ENCODE data around the gene YWHAH. TPM values are rescaled to one million over a fixed set of nuclear protein-coding genes. Genes with fewer than 3 reads are reported as not detected.
A peak's percentile ranks its signal among the peaks of the same experiment; 100 is the strongest.

YWHAH gene
- total RNA-seq, 2 experiments from 2014 or later, result 137 to 142 TPM

DNA sequence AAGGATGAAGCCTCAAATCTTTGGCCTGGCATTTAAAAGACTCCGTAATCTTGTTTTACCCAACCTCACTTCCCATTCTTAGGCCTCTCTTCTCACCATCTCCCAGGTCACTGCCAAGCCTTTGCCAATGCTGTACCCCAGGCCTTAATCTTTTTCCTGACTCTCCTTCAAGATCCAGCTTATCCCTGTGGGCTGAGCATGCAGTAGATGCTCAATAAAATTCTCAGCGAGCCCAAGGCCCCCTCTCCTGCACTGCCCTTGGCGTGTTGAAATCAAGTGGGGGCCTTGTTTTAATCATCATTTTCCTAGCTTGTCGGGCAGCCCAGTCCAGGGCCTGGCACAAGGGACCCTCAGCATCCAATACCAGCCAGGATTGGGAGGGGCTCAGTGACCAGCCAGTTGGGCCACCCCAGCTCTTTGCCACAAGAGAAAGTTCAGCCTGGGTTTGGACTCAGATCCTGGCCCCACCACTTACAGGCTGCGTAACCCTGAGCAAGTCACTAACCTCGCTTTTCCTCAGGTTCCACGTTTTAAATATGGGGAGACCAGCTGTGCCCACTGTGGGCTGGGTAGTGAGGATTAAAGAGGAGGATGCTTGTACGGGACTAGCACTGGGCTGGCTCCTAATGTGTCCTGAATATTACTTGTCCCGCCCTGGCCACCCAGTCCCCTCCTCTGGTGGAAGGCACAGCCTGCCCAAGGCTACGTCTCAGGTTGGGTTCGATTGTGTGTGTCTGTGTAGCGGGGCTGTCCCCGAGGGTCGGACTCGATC lies 943 bp upstream of the YWHAH start:
- H3K4me3 Mint-ChIP-seq, result no peak overlapping the region
- POLR2A ChIA-PET, result interaction anchor here (1.3 kb wide), 1 partner anchor 24 kb away, joined by 3 read pairs; no protein-coding TSS in a partner anchor
- intact Hi-C loops (cut with micrococcal nuclease), result no loop called here

DNA sequence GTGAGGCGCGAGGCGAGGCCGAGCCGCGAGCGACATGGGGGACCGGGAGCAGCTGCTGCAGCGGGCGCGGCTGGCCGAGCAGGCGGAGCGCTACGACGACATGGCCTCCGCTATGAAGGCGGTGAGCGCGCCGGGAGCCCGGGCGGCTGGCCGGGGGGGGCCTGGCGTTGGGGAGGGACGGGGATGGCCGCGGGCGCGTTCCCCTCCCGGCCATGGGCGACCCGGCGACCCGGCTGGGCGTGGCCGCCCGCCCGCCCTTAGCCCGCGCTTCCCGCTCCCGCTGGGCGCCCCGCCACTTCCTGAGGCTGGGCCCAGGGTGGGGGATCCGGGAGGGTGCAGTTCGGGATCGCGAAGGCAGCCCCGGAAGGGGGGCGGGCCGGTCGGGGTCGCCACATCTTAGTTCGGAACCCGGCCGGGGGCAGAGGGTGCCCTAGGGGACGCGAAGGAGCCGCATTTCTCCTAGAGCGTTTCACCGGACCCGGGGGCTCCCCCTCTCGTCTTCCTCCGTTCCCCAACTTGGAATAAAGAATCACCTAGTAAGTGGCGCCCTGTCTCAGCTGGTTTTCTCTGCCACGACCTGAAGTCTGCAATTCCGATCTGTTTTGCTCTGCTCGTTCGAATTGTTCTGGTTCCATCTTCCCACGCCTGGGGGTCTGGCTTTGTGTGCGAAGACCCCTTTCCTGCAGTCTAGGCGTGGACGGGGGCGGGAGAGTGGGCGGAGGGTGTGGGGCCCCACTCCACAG lies 536 bp downstream of the YWHAH start:
- DNase-seq, result peak; percentile 57
- H3K9me3 Mint-ChIP-seq, result no peaks in the 10 kb centered on the region
- H3K27ac Mint-ChIP-seq, result no peak overlapping the region
- peaks cover 21% of the 10 kb centered on the region for H3K36me3 Mint-ChIP-seq
- no peaks in the 10 kb centered on the region for H3K27me3 Mint-ChIP-seq
- H3K4me3 Mint-ChIP-seq, result no peak overlapping the region
- H3K4me1 Mint-ChIP-seq (ENCODE audit: low read depth), result peaks cover 22% of the 10 kb centered on the region
- intact Hi-C loops (cut with micrococcal nuclease), result loop anchor here (1.0 to 2.0 kb wide), 3 partner anchors 116 to 283 kb away; partner anchors contain the start of genes PISD and PRR14L
- ChIA-PET CTCF (interaction anchor here (0.9 to 7.1 kb wide), 2 partner anchors 279 to 283 kb away, joined by 3 to 39 read pairs; partner anchors contain the start of gene PISD), POLR2A (interaction anchor here (1.2 to 1.4 kb wide), 2 partner anchors 11 to 27 kb away, joined by 3 to 5 read pairs; no protein-coding TSS in a partner anchor)

More for the DNA sequence above, 943 bp upstream of the YWHAH start:
- Mint-ChIP-seq H3K27me3 (no peaks in the 10 kb centered on the region), H3K4me1 (ENCODE audit: low read depth) (peaks cover 22% of the 10 kb centered on the region), H3K27ac (peak overlapping the region; percentile 71), H3K36me3 (peaks cover 11% of the 10 kb centered on the region), H3K9me3 (no peaks in the 10 kb centered on the region)
- DNase-seq, result no peak
- CTCF ChIA-PET, result interaction anchor here (1.1 to 1.6 kb wide), 2 partner anchors 27 to 33 kb away, joined by 3 to 10 read pairs; no protein-coding TSS in a partner anchor

GRCh38 chr22:31945443-31945855 lies 1.1 kb downstream of the YWHAH start:
- H3K9me3 Mint-ChIP-seq, result no peaks in the 10 kb centered on the region
- no peaks in the 10 kb centered on the region for H3K27me3 Mint-ChIP-seq
- ChIA-PET CTCF (interaction anchor here (0.9 to 7.1 kb wide), 3 partner anchors 269 to 283 kb away, joined by 3 to 39 read pairs (median 4); partner anchors contain the start of gene PISD), POLR2A (interaction anchor here (1.0 to 1.4 kb wide), 3 partner anchors 10 to 28 kb away, joined by 3 to 5 read pairs (median 5); no protein-coding TSS in a partner anchor)
- peaks cover 27% of the 10 kb centered on the region for H3K4me1 Mint-ChIP-seq (ENCODE audit: low read depth)
- H3K4me3 Mint-ChIP-seq, result no peak overlapping the region
- H3K27ac Mint-ChIP-seq, result no peak overlapping the region
- intact Hi-C loops (cut with micrococcal nuclease), result loop anchor here (1.0 to 2.0 kb wide), 2 partner anchors 117 to 195 kb away; partner anchors contain the start of gene PRR14L
- H3K36me3 Mint-ChIP-seq, result peaks cover 25% of the 10 kb centered on the region
- DNase-seq, result peak; percentile 31

GRCh38 chr22:31945971-31946680 lies 1.8 kb downstream of the YWHAH start:
- ChIA-PET POLR2A (interaction anchor here (1.0 to 1.4 kb wide), 3 partner anchors 9 to 28 kb away, joined by 3 to 5 read pairs (median 5); no protein-coding TSS in a partner anchor), CTCF (interaction anchor here (0.9 to 7.1 kb wide), 6 partner anchors 9 to 284 kb away, joined by 3 to 39 read pairs (median 4); partner anchors contain the start of gene PISD)
- Mint-ChIP-seq H3K27ac (no peak overlapping the region), H3K36me3 (peaks cover 30% of the 10 kb centered on the region), H3K4me1 (ENCODE audit: low read depth) (peaks cover 34% of the 10 kb centered on the region), H3K9me3 (no peaks in the 10 kb centered on the region), H3K27me3 (no peaks in the 10 kb centered on the region), H3K4me3 (no peak overlapping the region)
- intact Hi-C loops (cut with micrococcal nuclease), result loop anchor here (1.0 to 2.0 kb wide), 2 partner anchors 117 to 196 kb away; partner anchors contain the start of gene PRR14L
- DNase-seq, result no peak

DNA sequence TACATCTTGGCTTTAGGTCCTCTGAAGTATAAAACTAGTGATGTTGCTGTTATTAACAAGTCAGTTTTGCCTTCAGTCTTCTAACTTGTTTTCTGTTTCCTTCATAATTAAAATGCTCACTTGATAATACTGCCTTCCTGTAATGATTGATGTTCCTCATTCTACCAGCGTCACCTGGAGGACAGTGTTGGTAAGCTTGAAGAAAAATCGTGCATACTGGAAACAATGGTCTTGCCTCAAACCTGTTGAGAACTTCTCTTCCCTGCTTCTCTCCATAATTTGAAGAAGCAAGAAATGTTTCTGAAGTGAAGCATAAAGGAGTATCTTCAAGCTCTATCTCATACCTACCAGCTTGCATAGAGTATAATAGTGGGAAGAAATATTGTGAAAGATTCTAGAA lies 3.0 kb downstream of the YWHAH start:
- intact Hi-C loops (cut with micrococcal nuclease), result no loop called here
- H3K27ac Mint-ChIP-seq, result peak overlapping the region; percentile 43
- peaks cover 39% of the 10 kb centered on the region for H3K36me3 Mint-ChIP-seq
- DNase-seq, result peak; percentile 40
- H3K4me3 Mint-ChIP-seq, result no peak overlapping the region
- H3K27me3 Mint-ChIP-seq, result no peaks in the 10 kb centered on the region
- H3K4me1 Mint-ChIP-seq (ENCODE audit: low read depth), result peaks cover 46% of the 10 kb centered on the region
- no peaks in the 10 kb centered on the region for H3K9me3 Mint-ChIP-seq
- ChIA-PET POLR2A (interaction anchor here (0.6 kb wide), 1 partner anchor 465 kb away, joined by 5 read pairs; no protein-coding TSS in a partner anchor), CTCF (interaction anchor here (0.7 to 7.1 kb wide), 7 partner anchors 9 to 281 kb away, joined by 3 to 39 read pairs (median 3); no protein-coding TSS in a partner anchor)

DNA sequence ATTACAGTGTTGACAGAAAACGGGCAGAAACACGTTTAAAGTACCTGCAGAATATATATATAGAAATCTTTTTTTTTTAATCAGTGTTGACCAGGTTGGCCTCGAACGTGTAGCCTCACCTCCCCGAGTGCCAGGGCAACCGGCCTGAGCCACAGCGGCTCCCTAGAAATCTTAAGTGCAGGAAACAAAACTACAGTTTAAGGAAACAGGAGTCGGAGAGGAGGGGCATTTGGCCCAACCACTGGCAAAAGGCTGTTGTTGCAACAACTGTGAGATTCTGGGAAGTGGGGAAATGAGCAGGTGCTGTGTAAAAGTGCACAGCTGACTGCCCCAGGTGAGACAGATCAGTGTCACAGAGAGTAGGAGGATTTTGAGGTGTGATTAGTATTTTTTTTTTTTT lies 3.7 kb downstream of the YWHAH start:
- POLR2A ChIA-PET, result no interaction called here

GRCh38 chr22:31950226-31950625 lies 5.9 kb downstream of the YWHAH start:
- H3K4me3 Mint-ChIP-seq, result no peak overlapping the region
- H3K27me3 Mint-ChIP-seq, result no peaks in the 10 kb centered on the region
- ChIA-PET CTCF (interaction anchor here (0.6 to 7.1 kb wide), 5 partner anchors 20 to 288 kb away, joined by 3 to 39 read pairs (median 9); partner anchors contain the start of gene PISD), POLR2A (interaction anchor here (0.6 to 1.4 kb wide), 5 partner anchors 101 to 152 kb away, joined by 3 to 7 read pairs (median 4); no protein-coding TSS in a partner anchor)
- no peaks in the 10 kb centered on the region for H3K9me3 Mint-ChIP-seq
- peaks cover 52% of the 10 kb centered on the region for H3K36me3 Mint-ChIP-seq
- intact Hi-C loops (cut with micrococcal nuclease), result no loop called here
- DNase-seq, result no peak
- H3K4me1 Mint-ChIP-seq (ENCODE audit: low read depth), result peaks cover 61% of the 10 kb centered on the region
- H3K27ac Mint-ChIP-seq, result no peak overlapping the region

More for the DNA sequence above, 3.7 kb downstream of the YWHAH start:
- no peak for DNase-seq
- no peak overlapping the region for H3K27ac Mint-ChIP-seq
- intact Hi-C loops (cut with micrococcal nuclease), result no loop called here
- H3K4me3 Mint-ChIP-seq, result no peak overlapping the region
- peaks cover 47% of the 10 kb centered on the region for H3K4me1 Mint-ChIP-seq (ENCODE audit: low read depth)
- CTCF ChIA-PET, result interaction anchor here (1.0 to 7.1 kb wide), 6 partner anchors 22 to 282 kb away, joined by 3 to 39 read pairs (median 3); no protein-coding TSS in a partner anchor
- H3K36me3 Mint-ChIP-seq, result peaks cover 40% of the 10 kb centered on the region
- H3K9me3 Mint-ChIP-seq, result no peaks in the 10 kb centered on the region
- no peaks in the 10 kb centered on the region for H3K27me3 Mint-ChIP-seq

DNA sequence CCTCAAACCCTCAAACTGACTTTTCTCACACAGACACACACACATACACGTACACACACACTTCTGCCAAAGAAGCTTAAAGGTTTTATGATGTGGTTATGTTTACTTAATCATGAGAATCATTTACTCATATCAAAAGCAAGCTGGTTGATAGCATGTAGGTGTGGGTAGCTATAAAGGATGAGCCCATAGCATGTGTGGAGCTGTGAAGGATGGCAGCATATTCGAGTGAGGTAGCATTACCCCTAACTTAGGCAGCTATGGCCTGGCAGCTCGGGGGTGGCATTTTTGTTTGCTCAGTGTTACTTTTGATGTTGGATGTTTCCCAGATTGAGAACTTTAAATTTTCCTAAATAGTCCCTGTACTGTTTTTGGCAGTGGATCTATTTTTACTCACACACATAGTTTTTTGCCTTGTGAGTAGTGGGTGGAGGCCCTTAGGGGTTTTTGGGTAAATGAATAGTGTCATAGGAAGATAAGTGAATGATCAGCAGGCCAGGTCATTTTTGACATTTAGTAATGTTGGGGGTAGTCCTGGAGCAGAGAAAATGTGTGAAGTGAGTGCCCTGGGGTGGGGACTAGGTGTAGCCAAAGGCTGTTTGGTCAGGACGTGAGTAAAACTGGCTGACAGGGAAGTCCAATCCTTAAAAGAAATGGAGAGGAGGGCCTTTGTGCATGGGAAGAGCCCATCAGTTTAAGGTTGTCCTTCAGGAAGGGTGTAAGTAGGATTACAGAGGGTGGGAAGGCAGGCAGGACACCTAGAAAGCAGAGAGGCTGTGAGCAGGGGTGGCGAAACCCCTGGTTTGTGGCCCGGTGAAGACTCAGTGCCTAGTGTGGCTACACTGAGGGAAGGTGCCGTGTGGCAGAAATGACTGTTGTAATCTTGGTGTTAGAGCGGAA lies 7.1 kb downstream of the YWHAH start:
- no peaks in the 10 kb centered on the region for H3K27me3 Mint-ChIP-seq
- ChIA-PET CTCF (interaction anchor here (0.5 to 7.1 kb wide), 4 partner anchors 19 to 317 kb away, joined by 3 to 39 read pairs (median 22); partner anchors contain the start of gene PISD), POLR2A (interaction anchor here (0.5 to 1.4 kb wide), 10 partner anchors 9 to 513 kb away, joined by 3 to 10 read pairs (median 3); partner anchors contain the start of gene PISD)
- peak overlapping the region; percentile 76 for H3K27ac Mint-ChIP-seq
- peaks cover 61% of the 10 kb centered on the region for H3K36me3 Mint-ChIP-seq
- peak; percentile 63 for DNase-seq
- H3K9me3 Mint-ChIP-seq, result no peaks in the 10 kb centered on the region
- intact Hi-C loops (cut with micrococcal nuclease), result loop anchor here (1.0 kb wide), 1 partner anchor 19 kb away; no protein-coding TSS in a partner anchor
- no peak overlapping the region for H3K4me3 Mint-ChIP-seq
- H3K4me1 Mint-ChIP-seq (ENCODE audit: low read depth), result peaks cover 71% of the 10 kb centered on the region

GRCh38 chr22:31952094-31952401 lies 7.7 kb downstream of the YWHAH start:
- POLR2A ChIA-PET, result no interaction called here
- peaks cover 67% of the 10 kb centered on the region for H3K36me3 Mint-ChIP-seq
- CTCF ChIA-PET, result no interaction called here

GRCh38 chr22:31952472-31952871 lies 8.1 kb downstream of the YWHAH start:
- H3K27me3 Mint-ChIP-seq, result no peaks in the 10 kb centered on the region
- DNase-seq, result no peak
- intact Hi-C loops (cut with micrococcal nuclease), result no loop called here
- H3K9me3 Mint-ChIP-seq, result no peaks in the 10 kb centered on the region
- ChIA-PET POLR2A (no interaction called here), CTCF (interaction anchor here (0.6 to 1.6 kb wide), 5 partner anchors 10 to 390 kb away, joined by 3 to 9 read pairs (median 3); partner anchors contain the start of gene PISD)
- no peak overlapping the region for H3K27ac Mint-ChIP-seq
- peaks cover 75% of the 10 kb centered on the region for H3K4me1 Mint-ChIP-seq (ENCODE audit: low read depth)
- peaks cover 67% of the 10 kb centered on the region for H3K36me3 Mint-ChIP-seq
- no peak overlapping the region for H3K4me3 Mint-ChIP-seq

More at GRCh38 chr22:31952094-31952401, 7.7 kb downstream of the YWHAH start:
- no peak for DNase-seq
- no peaks in the 10 kb centered on the region for H3K9me3 Mint-ChIP-seq
- no peaks in the 10 kb centered on the region for H3K27me3 Mint-ChIP-seq
- peak overlapping the region; percentile 76 for H3K27ac Mint-ChIP-seq
- intact Hi-C loops (cut with micrococcal nuclease), result no loop called here
- peaks cover 75% of the 10 kb centered on the region for H3K4me1 Mint-ChIP-seq (ENCODE audit: low read depth)
- no peak overlapping the region for H3K4me3 Mint-ChIP-seq

Measured in activated CD4-positive, alpha-beta memory T cell treated with anti-CD3 and anti-CD28 coated beads for 36 hours (primary cell).